Activated CD8-positive, alpha-beta T cell treated with anti-CD3 and anti-CD28 coated beads, Interleukin-2, amount 10 ng/mL, durations not matched to agents 7 days and 5 days (primary cell): Measurements from ENCODE around the gene ABCA10. TPM values are rescaled to one million over a fixed set of nuclear protein-coding genes. Genes with fewer than 3 reads are reported as not detected.
"Not testable (repeated sequence)": the region's sequence is repeated elsewhere in the genome, so short reads cannot be mapped to it uniquely, and the experiment has no call there.

ENCODE experiments used
- ATAC-seq: fragments of 150-1000 bp; cut with Tn5 transposase; one replicate; pipeline ENCODE4 v1.10.0; 2021; ENCODE audit warnings: moderate library complexity
- CTCF ChIA-PET: fragments of 350-600 bp; sonication (Branson Sonifier 250); formaldehyde crosslinking; loops from one replicate; lab custom pipeline; 2021; ENCODE audit warnings: antibody characterized with exemption; lab: Charles Lee
- POLR2A ChIA-PET: fragments of 350-600 bp; sonication (Branson Sonifier 250); formaldehyde crosslinking; loops from one replicate; lab custom pipeline; 2021; ENCODE audit warnings: antibody characterized with exemption; lab: Charles Lee
- DNase-seq: peaks from one replicate; pipeline ENCODE4 v3.0.0-alpha.2; 2020
- H3K27ac Mint-ChIP-seq: one replicate; pipeline ENCODE4 v1.8.0; 2021; ENCODE audit warnings: mild to moderate bottlenecking, mixed read lengths
- H3K27me3 Mint-ChIP-seq: one replicate; pipeline ENCODE4 v1.8.0; 2021; ENCODE audit warnings: low read depth, mixed read lengths
- H3K36me3 Mint-ChIP-seq: one replicate; pipeline ENCODE4 v1.8.0; 2021; ENCODE audit warnings: low read depth, mixed read lengths
- H3K4me1 Mint-ChIP-seq: one replicate; pipeline ENCODE4 v1.8.0; 2021; ENCODE audit warnings: low read depth, mixed read lengths
- H3K4me3 Mint-ChIP-seq: one replicate; pipeline ENCODE4 v1.8.0; 2021; ENCODE audit warnings: mild to moderate bottlenecking, mixed read lengths
- H3K9me3 Mint-ChIP-seq: one replicate; pipeline ENCODE4 v1.8.0; 2022; ENCODE audit warnings: mixed read lengths; ENCODE audit not compliant: insufficient read depth
- total RNA-seq, 2 experiments: library from RNA; stranded (reverse); gene quantifications; one replicate each; pipeline ENCODE4 v1.2.3, GENCODE V29; 2021

ABCA10 gene
- total RNA-seq = under 1 TPM; 0.26 to 0.32 TPM

GRCh38 chr17:69228576-69228975, at the start of gene ABCA10:
Gene ABCA10, minus strand, starts transcription at chr17:69228824. Its CDS starts 3,466 bp downstream, at chr17:69225358.
- Mint-ChIP-seq H3K4me3 (no peak within 1 kb of the TSS), H3K4me1 (peaks cover 8% of the 10 kb centered on the region)

GRCh38 chr17:69276279-69276678, 47.7 kb upstream of the ABCA10 start:
- ATAC-seq, H3K27me3 Mint-ChIP-seq, DNase-seq, H3K27ac Mint-ChIP-seq, CTCF ChIA-PET, POLR2A ChIA-PET, H3K9me3 Mint-ChIP-seq, H3K36me3 Mint-ChIP-seq, H3K4me3 Mint-ChIP-seq, H3K4me1 Mint-ChIP-seq: not testable (repeated sequence)

More at GRCh38 chr17:69228576-69228975, at the start of gene ABCA10:
- ATAC-seq (no peak), DNase-seq (no peak)
- ChIA-PET POLR2A (no interaction called here), CTCF (interaction anchor here (1.5 kb wide), 1 partner anchor 456 kb away, joined by 3 read pairs; no protein-coding TSS in a partner anchor)
- Mint-ChIP-seq H3K27ac (no peak within 1 kb of the TSS), H3K36me3 (no peaks in the 10 kb centered on the region), H3K9me3 (peaks cover 7% of the 10 kb centered on the region), H3K27me3 (peaks cover 3% of the 10 kb centered on the region)

GRCh38 chr17:69275751-69276150, 47.1 kb upstream of the ABCA10 start:
- Mint-ChIP-seq H3K36me3 (peaks cover 6% of the 10 kb centered on the region), H3K4me1 (no peaks in the 10 kb centered on the region), H3K27ac (no peak overlapping the region), H3K27me3 (no peaks in the 10 kb centered on the region), H3K4me3 (no peak overlapping the region), H3K9me3 (no peaks in the 10 kb centered on the region)
- ATAC-seq (no peak), DNase-seq (no peak)
- ChIA-PET CTCF (no interaction called here), POLR2A (no interaction called here)

GRCh38 chr17:69271023-69271422, 42.4 kb upstream of the ABCA10 start:
- ChIA-PET CTCF (no interaction called here), POLR2A (no interaction called here)
- Mint-ChIP-seq H3K4me1 (no peaks in the 10 kb centered on the region), H3K27me3 (no peaks in the 10 kb centered on the region), H3K4me3 (no peak overlapping the region), H3K36me3 (peaks cover 3% of the 10 kb centered on the region), H3K9me3 (no peaks in the 10 kb centered on the region), H3K27ac (no peak overlapping the region)
- ATAC-seq = no peak
- DNase-seq = no peak

- no peaks in the 10 kb centered on the region for H3K4me1 Mint-ChIP-seq
Observed at GRCh38 chr17:69269131-69269998, 40.7 kb upstream of the ABCA10 start.

GRCh38 chr17:69268543-69269014, 40.0 kb upstream of the ABCA10 start:
- Mint-ChIP-seq H3K27ac (no peak overlapping the region), H3K4me1 (no peaks in the 10 kb centered on the region), H3K9me3 (no peaks in the 10 kb centered on the region), H3K36me3 (no peaks in the 10 kb centered on the region), H3K4me3 (no peak overlapping the region), H3K27me3 (no peaks in the 10 kb centered on the region)
- ATAC-seq (no peak), DNase-seq (no peak)
- ChIA-PET POLR2A (no interaction called here), CTCF (no interaction called here)

More at GRCh38 chr17:69269131-69269998, 40.7 kb upstream of the ABCA10 start:
- H3K27ac Mint-ChIP-seq = no peak overlapping the region
- H3K36me3 Mint-ChIP-seq = no peaks in the 10 kb centered on the region
- no peak overlapping the region for H3K4me3 Mint-ChIP-seq
- POLR2A ChIA-PET = no interaction called here
- CTCF ChIA-PET = no interaction called here
- no peaks in the 10 kb centered on the region for H3K9me3 Mint-ChIP-seq
- ATAC-seq (no peak), DNase-seq (no peak)
- H3K27me3 Mint-ChIP-seq = no peaks in the 10 kb centered on the region

GRCh38 chr17:69267219-69267618, 38.6 kb upstream of the ABCA10 start:
- no peaks in the 10 kb centered on the region for H3K27me3 Mint-ChIP-seq
- POLR2A ChIA-PET = no interaction called here
- no peaks in the 10 kb centered on the region for H3K36me3 Mint-ChIP-seq
- no peaks in the 10 kb centered on the region for H3K4me1 Mint-ChIP-seq
- no peak overlapping the region for H3K4me3 Mint-ChIP-seq
- H3K9me3 Mint-ChIP-seq = no peaks in the 10 kb centered on the region
- CTCF ChIA-PET = interaction anchor here (0.6 kb wide), 1 partner anchor 45 kb away, joined by 3 read pairs; no protein-coding TSS in a partner anchor
- no peak overlapping the region for H3K27ac Mint-ChIP-seq
- no peak for DNase-seq
- ATAC-seq = no peak

- no peaks in the 10 kb centered on the region for H3K27me3 Mint-ChIP-seq
- no peak for ATAC-seq
- POLR2A ChIA-PET = no interaction called here
- H3K27ac Mint-ChIP-seq = no peak overlapping the region
- CTCF ChIA-PET = interaction anchor here (1.2 kb wide), 1 partner anchor 494 kb away, joined by 5 read pairs; no protein-coding TSS in a partner anchor
- no peak overlapping the region for H3K4me3 Mint-ChIP-seq
- DNase-seq = no peak
- no peaks in the 10 kb centered on the region for H3K36me3 Mint-ChIP-seq
- no peaks in the 10 kb centered on the region for H3K4me1 Mint-ChIP-seq
- H3K9me3 Mint-ChIP-seq = no peaks in the 10 kb centered on the region
Observed at GRCh38 chr17:69265873-69266272, 37.2 kb upstream of the ABCA10 start.

GRCh38 chr17:69254187-69254586, 25.6 kb upstream of the ABCA10 start:
- no peak overlapping the region for H3K4me3 Mint-ChIP-seq
- no peaks in the 10 kb centered on the region for H3K9me3 Mint-ChIP-seq
- no peaks in the 10 kb centered on the region for H3K36me3 Mint-ChIP-seq
- no peaks in the 10 kb centered on the region for H3K27me3 Mint-ChIP-seq
- no peak overlapping the region for H3K27ac Mint-ChIP-seq
- POLR2A ChIA-PET = no interaction called here
- ATAC-seq = no peak
- H3K4me1 Mint-ChIP-seq = no peaks in the 10 kb centered on the region
- DNase-seq = no peak
- CTCF ChIA-PET = interaction anchor here (1.1 kb wide), 1 partner anchor 38 kb away, joined by 3 read pairs; no protein-coding TSS in a partner anchor

- no peaks in the 10 kb centered on the region for H3K9me3 Mint-ChIP-seq
- H3K4me1 Mint-ChIP-seq = no peaks in the 10 kb centered on the region
- DNase-seq (no peak), ATAC-seq (no peak)
- ChIA-PET CTCF (no interaction called here), POLR2A (no interaction called here)
- H3K4me3 Mint-ChIP-seq = no peak overlapping the region
- H3K27me3 Mint-ChIP-seq = no peaks in the 10 kb centered on the region
- H3K36me3 Mint-ChIP-seq = no peaks in the 10 kb centered on the region
- no peak overlapping the region for H3K27ac Mint-ChIP-seq
Observed at GRCh38 chr17:69250641-69251040, 22.0 kb upstream of the ABCA10 start.

GRCh38 chr17:69246726-69247375, 18.2 kb upstream of the ABCA10 start:
- Mint-ChIP-seq H3K36me3 (no peaks in the 10 kb centered on the region), H3K4me3 (no peak overlapping the region), H3K4me1 (no peaks in the 10 kb centered on the region), H3K27ac (no peak overlapping the region), H3K9me3 (no peaks in the 10 kb centered on the region), H3K27me3 (no peaks in the 10 kb centered on the region)
- ChIA-PET POLR2A (no interaction called here), CTCF (interaction anchor here (1.1 to 2.9 kb wide), 5 partner anchors 9 to 475 kb away, joined by 5 to 19 read pairs (median 10); partner anchors contain the start of gene ABCA5)
- DNase-seq (no peak), ATAC-seq (no peak)

- ChIA-PET POLR2A (no interaction called here), CTCF (interaction anchor here (1.1 to 2.9 kb wide), 5 partner anchors 8 to 474 kb away, joined by 5 to 19 read pairs (median 10); partner anchors contain the start of gene ABCA5)
- H3K27me3 Mint-ChIP-seq = no peaks in the 10 kb centered on the region
- H3K9me3 Mint-ChIP-seq = no peaks in the 10 kb centered on the region
- ATAC-seq = no peak
- H3K36me3 Mint-ChIP-seq = no peaks in the 10 kb centered on the region
- no peak overlapping the region for H3K4me3 Mint-ChIP-seq
- no peak for DNase-seq
- H3K4me1 Mint-ChIP-seq = no peaks in the 10 kb centered on the region
- no peak overlapping the region for H3K27ac Mint-ChIP-seq
Observed at GRCh38 chr17:69246202-69246601, 17.6 kb upstream of the ABCA10 start.
